ENCODE results near the gene PXYLP1. TPM values are rescaled to one million over a fixed set of nuclear protein-coding genes. Genes with fewer than 3 reads are reported as not detected.

PXYLP1 gene
- total RNA-seq, 1 donor from 2014 or later: 6.1 TPM

DNA sequence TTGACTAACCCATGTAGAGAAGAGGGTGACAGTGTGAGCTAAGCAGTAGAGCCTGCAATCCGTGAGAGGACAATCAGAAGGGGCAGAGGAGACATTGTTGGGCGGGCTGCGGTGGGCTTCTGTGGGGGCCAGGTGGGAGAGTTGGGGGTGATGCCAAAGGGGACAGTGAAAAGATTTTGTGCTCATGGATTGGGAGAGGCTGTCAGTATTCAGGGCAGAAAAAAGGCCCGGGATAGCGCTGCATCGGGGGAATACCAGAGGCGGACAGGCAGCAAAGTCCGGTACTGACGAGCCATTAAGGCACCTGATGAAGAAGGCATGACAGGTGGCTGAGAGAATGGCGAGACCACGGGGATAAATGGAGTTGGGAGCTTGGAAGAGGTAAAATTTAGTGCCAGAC is 1.3 kb upstream of the PXYLP1 start:
- Mint-ChIP-seq H3K36me3 (ENCODE audit: low read depth, unreplicated experiment) (peaks cover 2% of the 10 kb centered on the region), H3K27me3 (ENCODE audit: low read depth, unreplicated experiment) (peaks cover 37% of the 10 kb centered on the region), H3K4me3 (ENCODE audit: unreplicated experiment) (peak overlapping the region; percentile 17), H3K4me1 (ENCODE audit: low read depth, unreplicated experiment) (peaks cover 4% of the 10 kb centered on the region), H3K9me3 (ENCODE audit: unreplicated experiment) (peaks cover 2% of the 10 kb centered on the region), H3K27ac (ENCODE audit: unreplicated experiment) (no peak overlapping the region)
- H2AFZ ChIP-seq (ENCODE audit: low read depth, low read length): no peak overlapping the region
- H3K79me2 ChIP-seq (ENCODE audit: insufficient read depth, low read length): no peaks in the 10 kb centered on the region
- H3K9me3 ChIP-seq (ENCODE audit: insufficient read depth, low read depth, low read length): no peaks in the 10 kb centered on the region
- peaks cover 16% of the 10 kb centered on the region for H3K4me1 ChIP-seq (ENCODE audit: insufficient read depth, low read length)
- no peak overlapping the region for H3K9ac ChIP-seq (ENCODE audit: low read length)
- FAIRE-seq: no peak
- peaks cover 4% of the 10 kb centered on the region for H3K27me3 ChIP-seq (ENCODE audit: insufficient read depth, low read length)
- no peaks in the 10 kb centered on the region for H3K36me3 ChIP-seq (ENCODE audit: insufficient read depth, low read length)
- TF ChIP-seq, protein P1, sequence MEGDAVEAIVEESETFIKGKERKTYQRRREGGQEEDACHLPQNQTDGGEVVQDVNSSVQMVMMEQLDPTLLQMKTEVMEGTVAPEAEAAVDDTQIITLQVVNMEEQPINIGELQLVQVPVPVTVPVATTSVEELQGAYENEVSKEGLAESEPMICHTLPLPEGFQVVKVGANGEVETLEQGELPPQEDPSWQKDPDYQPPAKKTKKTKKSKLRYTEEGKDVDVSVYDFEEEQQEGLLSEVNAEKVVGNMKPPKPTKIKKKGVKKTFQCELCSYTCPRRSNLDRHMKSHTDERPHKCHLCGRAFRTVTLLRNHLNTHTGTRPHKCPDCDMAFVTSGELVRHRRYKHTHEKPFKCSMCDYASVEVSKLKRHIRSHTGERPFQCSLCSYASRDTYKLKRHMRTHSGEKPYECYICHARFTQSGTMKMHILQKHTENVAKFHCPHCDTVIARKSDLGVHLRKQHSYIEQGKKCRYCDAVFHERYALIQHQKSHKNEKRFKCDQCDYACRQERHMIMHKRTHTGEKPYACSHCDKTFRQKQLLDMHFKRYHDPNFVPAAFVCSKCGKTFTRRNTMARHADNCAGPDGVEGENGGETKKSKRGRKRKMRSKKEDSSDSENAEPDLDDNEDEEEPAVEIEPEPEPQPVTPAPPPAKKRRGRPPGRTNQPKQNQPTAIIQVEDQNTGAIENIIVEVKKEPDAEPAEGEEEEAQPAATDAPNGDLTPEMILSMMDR (IDR thresholded peaks at IDR 0.05; ENCODE audit: insufficient read depth, low read depth, low read length): no peak
- H3K27ac ChIP-seq (ENCODE audit: low read depth, low read length): no peak overlapping the region
- no peak for DNase-seq (ENCODE audit: low read depth)
- no peak overlapping the region for H3K4me3 ChIP-seq (ENCODE audit: insufficient read depth, low read depth, low read length)
- H3K4me2 ChIP-seq (ENCODE audit: low read length): peak overlapping the region; percentile 90
- H4K20me1 ChIP-seq (ENCODE audit: insufficient read depth, low read length): peaks cover 13% of the 10 kb centered on the region

DNA sequence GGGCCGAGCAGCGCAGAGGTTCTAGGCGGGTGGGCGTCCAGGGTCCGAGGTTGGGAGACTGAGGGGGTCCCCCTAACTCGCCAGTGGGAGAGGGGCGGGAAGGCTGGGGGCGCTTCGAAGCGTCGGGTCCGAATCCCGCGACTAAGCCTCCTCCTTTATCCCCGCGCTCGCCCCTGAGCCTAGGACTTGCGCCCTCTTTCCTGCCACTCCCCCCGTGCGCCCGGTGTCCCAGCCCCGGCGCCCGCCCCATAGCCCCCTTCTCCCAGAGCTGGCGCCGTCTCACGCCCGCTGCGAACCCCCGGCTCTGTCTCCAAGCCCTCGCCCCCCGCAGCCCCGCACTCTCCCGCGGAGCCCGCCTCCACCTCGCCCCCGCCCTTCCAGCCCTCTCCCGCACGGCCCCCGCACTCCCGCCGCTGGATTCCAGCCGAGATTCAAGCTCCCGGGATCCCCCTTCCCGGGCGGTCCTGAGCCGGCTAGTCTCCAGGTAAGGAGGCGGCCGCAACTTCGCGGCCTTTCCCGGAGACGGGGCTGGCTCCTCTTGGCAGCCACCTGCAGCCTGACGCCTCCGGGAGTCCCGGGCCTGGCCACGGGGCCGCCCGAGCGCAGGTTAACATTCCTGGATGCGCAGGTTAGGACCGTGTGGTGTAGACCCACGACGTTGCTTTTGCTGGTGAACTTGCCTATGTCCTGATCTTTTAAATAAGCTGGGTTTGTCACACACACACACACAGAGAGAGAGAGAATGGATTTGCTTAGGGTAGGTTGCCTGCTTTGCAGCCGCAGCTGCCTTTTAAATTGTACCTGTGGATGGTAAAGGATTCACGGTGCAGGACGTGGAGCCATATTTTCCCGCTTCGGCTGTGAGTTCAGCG is 563 bp downstream of the PXYLP1 start:
- Histone ChIP-seq H3K27ac (ENCODE audit: low read depth, low read length) (no peak overlapping the region), H3K9ac (ENCODE audit: low read length) (peak overlapping the region; percentile 81), H4K20me1 (ENCODE audit: insufficient read depth, low read length) (peaks cover 13% of the 10 kb centered on the region), H3K4me3 (ENCODE audit: insufficient read depth, low read depth, low read length) (peak overlapping the region; percentile 71), H2AFZ (ENCODE audit: low read depth, low read length) (peak overlapping the region; percentile 72), H3K4me1 (ENCODE audit: insufficient read depth, low read length) (peaks cover 16% of the 10 kb centered on the region), H3K79me2 (ENCODE audit: insufficient read depth, low read length) (no peaks in the 10 kb centered on the region), H3K27me3 (ENCODE audit: insufficient read depth, low read length) (peaks cover 4% of the 10 kb centered on the region), H3K36me3 (ENCODE audit: insufficient read depth, low read length) (no peaks in the 10 kb centered on the region), H3K9me3 (ENCODE audit: insufficient read depth, low read depth, low read length) (no peaks in the 10 kb centered on the region), H3K4me2 (ENCODE audit: low read length) (peak overlapping the region; percentile 90)
- DNase-seq (ENCODE audit: low read depth): no peak
- no peak for FAIRE-seq
- peaks cover 8% of the 10 kb centered on the region for H3K4me1 Mint-ChIP-seq (ENCODE audit: low read depth, unreplicated experiment)
- H3K27me3 Mint-ChIP-seq (ENCODE audit: low read depth, unreplicated experiment): peaks cover 40% of the 10 kb centered on the region
- no peak overlapping the region for H3K27ac Mint-ChIP-seq (ENCODE audit: unreplicated experiment)
- peaks cover under 1% of the 10 kb centered on the region for H3K9me3 Mint-ChIP-seq (ENCODE audit: unreplicated experiment)
- H3K36me3 Mint-ChIP-seq (ENCODE audit: low read depth, unreplicated experiment): peaks cover 2% of the 10 kb centered on the region
- TF ChIP-seq, protein P1 (IDR thresholded peaks at IDR 0.05; ENCODE audit: insufficient read depth, low read depth, low read length): no peak
- H3K4me3 Mint-ChIP-seq (ENCODE audit: unreplicated experiment): peak overlapping the region; percentile 71

DNA sequence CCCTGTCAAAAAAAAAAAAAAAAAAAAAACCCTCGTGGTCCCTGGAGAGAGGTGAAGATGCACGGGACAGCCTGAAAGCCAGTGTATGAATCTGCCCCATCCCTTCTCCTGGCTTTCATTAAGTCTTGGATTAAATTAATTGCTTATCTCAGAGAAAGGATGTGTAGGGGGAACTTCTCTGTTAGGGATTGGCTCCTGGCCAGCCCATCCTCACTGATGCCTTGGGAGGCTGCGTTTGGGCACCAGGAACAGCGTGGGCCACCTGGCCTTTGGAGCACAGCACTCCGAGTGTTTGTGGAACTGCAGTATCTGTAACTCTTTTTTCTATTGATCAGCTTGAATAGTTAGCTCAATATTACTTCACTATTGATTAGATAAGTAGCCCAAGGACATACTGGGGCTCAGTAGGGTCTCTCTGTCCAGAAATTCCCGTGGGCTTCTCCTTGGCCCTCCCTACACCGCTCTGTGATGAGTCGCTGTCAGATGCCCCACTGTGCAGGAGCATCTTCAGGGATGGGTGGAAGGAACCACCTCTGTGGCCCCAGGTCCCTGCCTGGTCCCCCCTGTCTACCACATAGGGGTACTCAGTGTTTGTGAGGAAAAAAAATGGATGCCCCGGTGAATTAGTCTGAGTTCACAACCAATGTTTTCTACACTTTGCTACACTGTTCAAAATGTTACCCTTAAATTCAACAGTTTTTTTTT is 2.0 kb downstream of the PXYLP1 start:
- Mint-ChIP-seq H3K4me1 (ENCODE audit: low read depth, unreplicated experiment) (peaks cover 9% of the 10 kb centered on the region), H3K27me3 (ENCODE audit: low read depth, unreplicated experiment) (peaks cover 38% of the 10 kb centered on the region), H3K36me3 (ENCODE audit: low read depth, unreplicated experiment) (peaks cover 2% of the 10 kb centered on the region), H3K4me3 (ENCODE audit: unreplicated experiment) (no peak overlapping the region), H3K27ac (ENCODE audit: unreplicated experiment) (no peak overlapping the region), H3K9me3 (ENCODE audit: unreplicated experiment) (no peaks in the 10 kb centered on the region)
- no peak overlapping the region for H3K4me2 ChIP-seq (ENCODE audit: low read length)
- no peak overlapping the region for H3K4me3 ChIP-seq (ENCODE audit: insufficient read depth, low read depth, low read length)
- no peak for DNase-seq (ENCODE audit: low read depth)
- H3K27ac ChIP-seq (ENCODE audit: low read depth, low read length): no peak overlapping the region
- no peak for FAIRE-seq
- no peaks in the 10 kb centered on the region for H3K9me3 ChIP-seq (ENCODE audit: insufficient read depth, low read depth, low read length)
- H3K36me3 ChIP-seq (ENCODE audit: insufficient read depth, low read length): no peaks in the 10 kb centered on the region
- no peak overlapping the region for H2AFZ ChIP-seq (ENCODE audit: low read depth, low read length)
- peaks cover 13% of the 10 kb centered on the region for H4K20me1 ChIP-seq (ENCODE audit: insufficient read depth, low read length)
- H3K79me2 ChIP-seq (ENCODE audit: insufficient read depth, low read length): no peaks in the 10 kb centered on the region
- H3K9ac ChIP-seq (ENCODE audit: low read length): no peak overlapping the region
- no peak for TF ChIP-seq EZH2 (IDR thresholded peaks at IDR 0.05; ENCODE audit: insufficient read depth, low read length)
- TF ChIP-seq, protein P1 (IDR thresholded peaks at IDR 0.05; ENCODE audit: insufficient read depth, low read depth, low read length): no peak
- peaks cover 4% of the 10 kb centered on the region for H3K27me3 ChIP-seq (ENCODE audit: insufficient read depth, low read length)
- H3K4me1 ChIP-seq (ENCODE audit: insufficient read depth, low read length): peaks cover 18% of the 10 kb centered on the region

Measured in astrocyte (in vitro differentiated cells and primary cell).